Right lobe of liver (tissue), 6 donors: ENCODE data around the gene HPX. TPM values are rescaled to one million over a fixed set of nuclear protein-coding genes. Genes with fewer than 3 reads are reported as not detected.

Source experiments
- ATAC-seq, 4 donors: fragments of 200-7000 bp; cut with Tn5 transposase; one replicate each; pipeline ENCODE4 v1.9.1; 2020; ENCODE audit warnings: mild to moderate bottlenecking in 4 of 4, moderate library complexity in 4 of 4
- DNase-seq, 3 donors: peaks; one replicate each; pipeline ENCODE4 v3.0.0-alpha.2; 2020
- H3K27ac ChIP-seq, 3 donors: fragments of 200-600 bp; one replicate each; pipeline ENCODE4 v1.8.0; 2022
- H3K27me3 ChIP-seq, 2 donors: fragments of 200-600 bp; one replicate each; pipeline ENCODE4 v1.8.0; 2022
- H3K36me3 ChIP-seq, 4 donors: fragments of 200-600 bp; sonication (generic) in 1 of 4; one replicate each; pipeline versions ENCODE4 v1.5.1 to v1.8.0; 2017 to 2022; ENCODE audit warnings: control low read depth in 1 of 4
- H3K4me1 ChIP-seq, 4 donors: fragments of 200-600 bp; sonication (generic) in 1 of 4; one replicate each; pipeline versions ENCODE4 v1.5.1 to v1.8.0; 2017 to 2022; ENCODE audit warnings: control low read depth in 1 of 4
- H3K4me3 ChIP-seq, 3 donors: fragments of 200-600 bp; one replicate each; pipeline ENCODE4 v1.8.0; 2022
- H3K9me3 ChIP-seq, 4 donors: fragments of 200-600 bp; sonication (generic) in 1 of 4; one replicate each; pipeline versions ENCODE4 v1.5.1 to v1.8.0; 2017 to 2022; ENCODE audit warnings: control low read depth in 1 of 4
- CTCF ChIP-seq, 4 donors: fragments of 200-600 bp in 3 of 4; fragments of 450-650 bp in 1 of 4; IDR thresholded peaks; one replicate each; pipeline versions ENCODE4 v1.5.1 to v1.8.0; 2016 to 2022; ENCODE audit warnings: antibody characterized with exemption in 4 of 4, mild to moderate bottlenecking in 2 of 4
- POLR2A ChIP-seq: fragments of 450-650 bp; IDR thresholded peaks from one replicate; pipeline ENCODE4 v1.6.1; 2017; ENCODE audit warnings: antibody characterized with exemption, mild to moderate bottlenecking
- WGBS: methylation state at CpG from one replicate; pipeline ENCODE4 v1.1.6; 2018; ENCODE audit warnings: low coverage, low lambda C conversion rate; ENCODE audit not compliant: insufficient coverage; ENCODE audit errors: missing lambda C conversion rate; 5-methylcytosine and 5-hydroxymethylcytosine counted together
- intact Hi-C, 2 donors: fragments of 100-400 bp; cut with DNase I; formaldehyde crosslinking; loops; one replicate each; pipeline versions ENCODE4 v1.11.2 to v1.14.1; 2022
- total RNA-seq, 6 experiments: library from RNA; depleted of rRNA in 2 of 6; stranded (reverse); fragments of >200 nt in 2 of 6; fragmentation: NEBNext Ultra II Directional in 3 of 6; extraction: Animal tissue kit (Norgen Biotek cat#: 25700) in 3 of 6; gene quantifications; one replicate each; pipeline versions ENCODE4 v1.1.0 to v1.2.4, GENCODE V29; 2016 to 2023
- donor health status: DM: no; HTN: yes; CAD: no.
- donor health status: DM: no; HTN: no; CAD: no.
- donor health status: DM: no; HTN: no; CAD: no.
- donor health status: DM: no; HTN: yes; CAD: no.
- donor health status: DM: no; HTN: yes; CAD: no.

The HPX gene
- total RNA-seq, 6 experiments from 2014 or later = 3,555 to 5,250 (median 4,456) TPM

GRCh38 chr11:6453152-6453551 lies 12.4 kb upstream of the HPX start:
- no peaks in the 10 kb centered on the region for H3K27me3 ChIP-seq
- no peak for TF ChIP-seq POLR2A
- TF ChIP-seq CTCF (IDR thresholded peaks at IDR 0.05) = no peak
- H3K36me3 ChIP-seq = peaks cover 0 to 28% (median 17%) of the 10 kb centered on the region in 4 donors
- intact Hi-C loops = no loop called here
- no peak overlapping the region for H3K27ac ChIP-seq
- WGBS = 91% methylated on average over 1 of the region's 2 CpGs
- no peaks in the 10 kb centered on the region for H3K4me1 ChIP-seq
- no peaks in the 10 kb centered on the region for H3K9me3 ChIP-seq
- DNase-seq (no peak), ATAC-seq (no peak)
- H3K4me3 ChIP-seq = no peak overlapping the region

DNA sequence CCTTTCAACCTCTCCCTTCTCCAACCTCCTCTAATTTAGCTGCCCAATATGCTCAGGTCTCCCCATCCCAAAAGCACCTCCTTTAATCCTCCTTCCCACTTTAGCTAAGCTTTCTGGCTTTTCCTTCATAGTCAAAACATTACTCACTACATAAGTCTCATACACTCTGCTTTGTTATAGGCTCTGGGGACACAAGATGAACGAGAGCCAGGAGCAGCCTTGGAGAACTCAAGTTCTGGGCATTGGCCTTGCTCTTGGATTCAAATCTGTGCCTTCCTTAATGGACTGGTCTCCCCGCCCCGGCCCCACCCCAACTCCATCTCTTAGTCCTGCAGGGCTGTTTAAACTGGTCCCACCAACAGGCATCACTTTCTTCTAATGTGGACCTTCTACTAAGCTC lies 11.4 kb upstream of the HPX start:
- no peak for TF ChIP-seq CTCF (IDR thresholded peaks at IDR 0.05)
- TF ChIP-seq POLR2A = no peak
- no peak for DNase-seq
- WGBS = 91% methylated on average over 3 of the region's 3 CpGs
- ATAC-seq = no peak
- no peaks in the 10 kb centered on the region for H3K27me3 ChIP-seq
- no peak overlapping the region for H3K27ac ChIP-seq
- intact Hi-C loops = no loop called here
- H3K4me3 ChIP-seq = no peak overlapping the region
- peaks cover 0 to 28% (median 16%) of the 10 kb centered on the region in 4 donors for H3K36me3 ChIP-seq
- H3K4me1 ChIP-seq = no peaks in the 10 kb centered on the region
- H3K9me3 ChIP-seq = no peaks in the 10 kb centered on the region

GRCh38 chr11:6448574-6448973 lies 7.8 kb upstream of the HPX start:
- ATAC-seq (no peak), DNase-seq (no peak)
- H3K36me3 ChIP-seq = peaks cover 0 to 18% (median 7%) of the 10 kb centered on the region in 4 donors
- no peaks in the 10 kb centered on the region for H3K9me3 ChIP-seq
- peaks cover 0 to 6% (median 2%) of the 10 kb centered on the region in 4 donors for H3K4me1 ChIP-seq
- no peak overlapping the region for H3K4me3 ChIP-seq
- H3K27ac ChIP-seq = no peak overlapping the region
- TF ChIP-seq CTCF (IDR thresholded peaks at IDR 0.05) = no peak
- WGBS = 83% methylated on average over 1 of the region's 3 CpGs
- intact Hi-C loops = loop anchor here in 1 of 2 donors (10.0 kb wide), 1 partner anchor 74 kb away; no protein-coding TSS in a partner anchor
- no peaks in the 10 kb centered on the region for H3K27me3 ChIP-seq

DNA sequence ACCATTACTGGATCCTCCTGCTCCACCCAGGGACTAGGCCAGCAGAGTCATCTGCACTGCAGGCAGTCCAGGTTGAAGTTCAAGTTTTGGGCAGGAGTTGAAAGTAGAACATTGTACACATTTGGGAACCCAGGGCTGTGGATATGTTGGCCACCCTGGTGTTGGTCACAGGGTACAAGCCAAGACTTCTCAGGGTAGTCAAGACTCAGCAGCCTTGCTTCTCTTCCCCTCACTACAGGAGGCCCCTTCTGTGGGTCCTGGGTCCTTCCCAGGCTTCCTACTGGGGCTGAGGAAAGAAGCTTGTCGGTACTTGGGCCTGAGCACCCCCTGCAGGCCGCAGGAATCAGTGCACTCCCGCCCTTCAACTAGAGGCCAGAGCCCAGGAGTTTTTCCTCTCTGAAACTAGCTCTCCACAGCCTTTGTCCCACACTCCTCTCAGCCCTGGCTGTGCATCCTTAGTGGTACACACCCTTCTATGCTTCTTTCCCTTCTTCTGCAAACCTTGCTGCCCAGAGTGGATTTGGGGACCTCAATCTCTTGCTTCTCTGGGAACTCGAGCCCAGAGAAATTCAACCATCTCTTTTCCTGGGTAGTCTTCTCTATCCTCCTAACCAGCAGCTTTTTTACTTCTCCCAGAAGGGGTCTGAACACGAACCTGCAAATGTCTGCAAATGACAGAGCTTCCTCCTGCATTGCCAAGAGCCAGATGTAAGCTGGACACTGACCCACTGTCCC lies 2.6 kb upstream of the HPX start:
- peaks cover 0 to 31% (median 9%) of the 10 kb centered on the region in 4 donors for H3K4me1 ChIP-seq
- peak; percentile 53 to 69 (median 61) for ATAC-seq
- intact Hi-C loops = loop anchor here in 1 of 2 donors (10.0 kb wide), 1 partner anchor 69 kb away; no protein-coding TSS in a partner anchor
- no peaks in the 10 kb centered on the region for H3K9me3 ChIP-seq
- H3K36me3 ChIP-seq = peaks cover 0 to 5% (median under 1%) of the 10 kb centered on the region in 4 donors
- H3K4me3 ChIP-seq = peak overlapping the region in 1 of 3 donors; percentile 79
- 22% methylated on average over 5 of the region's 5 CpGs for WGBS
- H3K27ac ChIP-seq = peak overlapping the region; percentile 33 to 88 (median 87)
- DNase-seq = peak in 2 of 3 donors; percentile 72 to 74
- no peaks in the 10 kb centered on the region for H3K27me3 ChIP-seq
- TF ChIP-seq POLR2A (no peak), CTCF (IDR thresholded peaks at IDR 0.05) (peak; percentile 80 to 90 (median 86))
